Measurements from ENCODE around the gene NFIX. TPM values are rescaled to one million over a fixed set of nuclear protein-coding genes. Genes with fewer than 3 reads are reported as not detected.

NFIX gene
- total RNA-seq, 1 donor from 2014 or later, result 144 TPM

DNA sequence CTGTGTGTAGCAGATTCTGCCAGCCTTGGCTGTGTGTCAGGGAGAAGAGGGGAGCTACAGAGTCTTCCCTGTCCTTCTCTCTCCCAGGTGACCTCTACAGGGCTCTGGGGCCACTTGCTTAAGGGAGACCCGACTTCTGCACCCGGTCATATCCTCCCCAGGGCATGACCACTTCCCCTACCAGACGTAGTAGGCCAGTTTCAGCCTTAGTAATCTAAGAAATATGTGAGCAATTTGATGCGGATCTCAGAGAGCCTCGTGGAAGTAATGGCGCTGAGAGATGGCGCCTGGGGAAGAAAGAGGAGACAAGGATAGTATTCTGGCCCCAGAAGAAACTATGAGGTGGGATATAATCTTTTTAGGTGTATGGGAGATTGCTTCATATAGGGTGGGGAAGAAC, 41.9 kb downstream of the NFIX start:
- no peak for DNase-seq

DNA sequence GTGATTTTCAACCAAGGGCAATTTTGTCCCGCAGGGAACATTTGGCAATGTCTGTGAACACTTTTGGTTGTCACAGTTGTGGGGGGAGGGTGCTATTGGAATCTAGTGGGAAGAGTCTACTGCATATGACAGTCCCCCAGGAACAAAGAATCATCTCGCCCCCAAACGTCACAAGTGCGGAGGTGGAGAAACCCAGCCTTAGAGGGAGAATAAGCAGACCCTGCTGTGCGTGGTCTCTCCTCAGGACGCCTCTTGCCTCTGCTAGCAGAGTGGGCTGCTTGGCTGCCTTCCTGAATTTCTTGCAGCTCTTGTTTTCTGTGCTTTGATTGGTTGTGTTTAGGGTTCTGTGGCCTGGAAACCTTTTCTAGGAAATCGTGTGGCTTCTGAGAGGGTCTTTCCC, 42.5 kb downstream of the NFIX start:
- DNase-seq, result no peak

DNA sequence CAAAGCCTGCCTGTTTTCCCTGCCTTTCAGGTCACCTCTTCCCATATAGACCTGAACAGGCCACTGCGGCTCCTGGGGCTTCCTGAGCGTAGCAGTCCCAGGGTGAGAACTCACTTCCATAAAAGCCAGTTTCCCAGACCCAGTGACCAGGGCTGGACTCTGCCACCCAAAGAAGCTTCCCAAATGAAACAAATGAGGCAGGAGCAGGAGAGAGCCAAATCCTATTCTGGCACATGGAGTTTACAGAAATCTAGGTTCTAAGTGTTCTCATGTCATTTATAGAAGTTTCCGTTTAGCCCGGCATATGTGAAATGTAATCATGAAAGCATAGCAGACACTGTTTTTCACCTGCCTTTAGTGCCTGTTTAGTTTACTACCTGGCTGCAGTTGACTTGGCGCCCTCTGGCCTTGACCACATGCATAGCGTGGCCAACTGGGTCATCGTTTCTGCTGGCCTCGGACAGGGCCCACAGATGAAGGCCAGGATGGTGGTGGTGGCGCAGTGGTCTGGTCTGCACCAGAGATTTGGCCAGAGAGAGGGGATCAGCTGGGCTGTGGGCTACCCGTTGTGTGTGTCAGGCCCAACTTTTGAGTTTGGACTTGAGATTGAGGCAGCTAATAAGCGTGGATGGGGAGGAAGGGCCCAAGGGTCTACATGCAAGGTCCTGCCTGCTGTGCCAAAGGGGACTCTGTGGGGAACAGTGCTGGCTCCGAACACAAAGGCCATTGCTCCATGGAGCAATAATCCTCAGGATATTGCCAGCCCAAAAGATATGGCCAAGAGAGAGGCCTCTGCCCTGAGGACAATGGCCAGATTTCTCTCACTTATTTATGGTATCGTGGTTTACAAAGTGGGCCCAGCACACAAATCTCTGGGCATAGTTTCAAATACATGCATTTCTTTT, 43.3 kb downstream of the NFIX start:
- DNase-seq, result no peak

DNA sequence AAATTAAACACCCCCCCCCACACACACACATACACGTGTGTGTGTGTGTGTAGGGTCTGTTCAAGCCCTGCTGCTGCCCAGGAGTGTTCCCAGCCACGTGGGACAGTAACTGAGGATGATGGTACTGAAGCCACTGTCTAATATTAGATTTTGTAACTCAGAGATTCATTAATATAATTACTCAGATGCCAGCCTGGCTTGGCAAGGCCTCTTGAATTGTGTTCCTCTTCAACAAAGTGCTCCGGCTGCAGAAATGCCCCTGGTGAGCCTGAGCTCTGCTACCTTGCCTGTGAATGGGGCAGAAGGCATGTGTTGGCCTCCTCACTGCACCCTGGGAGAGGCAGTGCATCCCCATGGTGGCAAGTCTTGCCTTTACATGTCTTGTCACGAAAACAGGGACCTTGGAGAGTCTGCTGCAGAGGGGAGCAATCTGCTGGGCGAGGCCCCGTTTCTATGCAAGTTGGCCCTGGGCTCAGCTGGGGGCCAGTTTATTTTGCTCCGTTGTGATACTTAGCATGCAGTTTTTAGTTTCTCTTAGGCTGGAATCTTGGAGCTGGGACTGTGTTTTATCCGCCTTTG, 44.0 kb downstream of the NFIX start:
- DNase-seq, result no peak

GRCh38 chr19:13040232-13040947, 45.1 kb downstream of the NFIX start:
- DNase-seq, result no peak

DNA sequence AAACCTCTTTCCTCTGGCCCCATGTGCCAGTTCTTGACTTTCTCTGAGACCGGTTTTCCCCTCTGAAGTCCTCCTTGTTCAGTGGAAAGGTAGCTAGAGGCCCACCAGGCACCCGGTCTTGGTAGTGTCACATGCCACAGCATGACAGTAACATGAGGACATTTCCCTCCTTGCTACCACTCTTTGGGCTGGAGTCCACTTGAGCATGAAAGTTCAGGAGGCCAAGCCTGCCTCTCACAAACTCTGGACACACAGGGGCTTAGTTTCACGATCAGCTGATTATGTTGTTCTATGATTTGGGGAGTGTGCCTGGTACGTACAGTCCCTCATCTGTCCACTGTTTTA, 45.6 kb downstream of the NFIX start:
- no peak for DNase-seq

DNA sequence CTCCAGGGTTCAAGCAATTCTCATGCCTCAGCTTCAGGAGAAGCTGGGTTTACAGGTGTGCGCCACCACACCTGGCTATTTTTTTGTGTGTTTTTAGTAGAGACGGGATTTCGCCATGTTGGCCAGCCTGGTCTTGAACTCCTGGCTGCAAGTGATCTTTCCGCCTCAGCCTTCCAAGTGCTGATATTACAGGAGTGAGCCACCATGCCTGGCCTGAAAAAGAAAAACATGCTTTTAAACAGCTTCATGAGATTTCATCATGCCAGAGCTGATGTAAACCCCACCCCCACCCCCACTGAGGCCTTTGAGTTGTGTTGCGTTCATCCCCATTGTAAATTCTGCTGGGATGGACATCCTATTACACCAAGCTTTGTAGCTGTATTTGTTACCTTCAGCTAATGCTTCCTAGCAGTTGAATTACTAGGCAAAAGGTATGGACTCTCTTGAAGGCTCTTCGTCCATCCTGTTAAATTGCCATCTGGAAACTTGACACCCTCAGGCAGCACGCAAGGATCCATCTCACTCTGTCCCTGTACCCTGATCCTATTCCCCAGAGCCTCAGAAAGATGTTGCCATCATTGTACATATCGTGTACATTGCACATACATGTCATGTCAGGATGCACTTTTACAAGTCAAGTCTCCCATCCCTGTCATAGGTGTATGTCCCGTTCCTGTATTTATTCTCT, 47.3 kb downstream of the NFIX start:
- DNase-seq, result no peak

DNA sequence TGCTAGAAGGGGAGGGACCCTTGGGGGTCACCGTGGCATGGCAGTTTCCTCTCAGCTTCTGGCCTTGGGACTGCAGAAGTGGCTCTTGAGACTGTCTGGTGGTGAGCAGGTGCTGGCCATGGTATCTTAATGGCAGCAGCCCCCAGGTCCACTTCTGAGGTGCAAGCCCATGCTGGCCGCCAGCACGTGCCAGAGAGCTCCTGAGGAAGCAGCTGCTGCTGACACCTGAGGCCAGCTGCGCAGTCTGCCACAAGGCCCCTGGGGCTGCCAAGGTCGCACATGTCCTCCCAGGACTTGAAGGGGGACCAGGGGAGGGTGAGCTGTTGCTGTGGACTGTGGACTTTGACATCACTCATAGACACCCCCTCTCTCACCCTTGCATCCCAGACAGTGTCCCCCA, 48.0 kb downstream of the NFIX start:
- no peak for DNase-seq

- DNase-seq, result no peak
These were observed 49.1 kb downstream of the NFIX start for GRCh38 chr19:13044231-13044836.

GRCh38 chr19:13045812-13046211, 50.5 kb downstream of the NFIX start:
- no peak for DNase-seq

DNA sequence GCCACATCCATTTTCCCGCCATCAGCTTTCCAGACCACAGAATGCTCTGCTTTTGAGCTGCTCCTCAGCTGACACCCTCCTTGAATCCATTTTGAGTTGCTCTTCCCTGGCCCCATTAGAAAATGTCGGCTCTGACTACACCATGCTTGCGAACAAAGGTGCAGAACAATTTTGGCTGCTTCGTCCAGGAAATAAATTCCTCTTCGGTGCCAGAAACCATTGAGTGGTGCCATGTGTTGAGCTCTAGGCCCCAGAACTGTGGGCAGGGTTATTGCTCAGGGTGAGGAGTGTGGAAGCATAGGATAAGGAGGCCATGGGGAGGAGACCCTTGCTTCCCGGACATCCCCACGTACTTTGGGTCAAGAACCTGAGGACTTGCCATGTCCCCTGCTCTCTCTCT, 52.1 kb downstream of the NFIX start:
- no peak for DNase-seq

DNA sequence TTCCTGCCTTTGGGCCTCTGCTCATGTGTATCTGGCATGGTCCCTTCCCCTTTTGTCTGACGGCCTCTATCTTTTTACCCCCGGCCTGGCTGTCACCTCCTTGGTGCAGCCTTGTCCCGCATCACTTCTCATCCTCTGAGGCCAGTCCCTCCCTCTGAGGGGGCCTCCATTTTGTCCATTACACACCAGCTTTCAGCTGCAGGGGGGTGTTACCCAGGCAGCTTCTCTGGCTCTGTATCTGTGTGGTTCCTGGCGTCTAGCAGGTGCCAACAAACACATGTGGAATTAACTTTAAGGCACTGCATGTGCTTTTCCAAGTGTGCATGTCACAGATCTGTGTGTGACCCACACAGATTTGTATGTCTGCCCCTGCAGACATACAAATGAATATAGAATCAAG, 55.0 kb downstream of the NFIX start:
- no peak for DNase-seq

- peak; percentile 86 for DNase-seq
These were observed 56.4 kb downstream of the NFIX start for GRCh38 chr19:13051557-13052165.

GRCh38 chr19:13052447-13053175, 57.3 kb downstream of the NFIX start:
- no peak for DNase-seq

DNA sequence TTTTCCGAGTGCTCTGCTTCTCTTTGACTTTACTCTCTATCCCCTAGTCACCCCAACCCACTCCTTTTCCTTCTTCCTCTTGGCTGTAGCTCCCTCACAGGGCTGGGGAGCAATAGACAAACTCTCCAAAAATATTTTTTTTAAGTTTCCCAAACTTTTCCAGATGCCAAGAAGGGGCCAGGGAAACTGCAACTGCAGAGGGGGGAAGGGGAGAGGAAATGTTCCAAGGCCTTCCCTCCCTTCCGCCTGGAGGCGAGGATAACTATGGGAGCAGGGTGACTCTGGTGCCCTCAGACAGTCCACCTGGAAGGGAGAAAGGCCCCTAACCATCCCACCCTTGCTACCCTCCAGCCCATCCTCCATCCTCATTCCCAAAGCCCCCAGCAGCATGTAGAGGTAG, 58.0 kb downstream of the NFIX start:
- peak; percentile 73 for DNase-seq

DNA sequence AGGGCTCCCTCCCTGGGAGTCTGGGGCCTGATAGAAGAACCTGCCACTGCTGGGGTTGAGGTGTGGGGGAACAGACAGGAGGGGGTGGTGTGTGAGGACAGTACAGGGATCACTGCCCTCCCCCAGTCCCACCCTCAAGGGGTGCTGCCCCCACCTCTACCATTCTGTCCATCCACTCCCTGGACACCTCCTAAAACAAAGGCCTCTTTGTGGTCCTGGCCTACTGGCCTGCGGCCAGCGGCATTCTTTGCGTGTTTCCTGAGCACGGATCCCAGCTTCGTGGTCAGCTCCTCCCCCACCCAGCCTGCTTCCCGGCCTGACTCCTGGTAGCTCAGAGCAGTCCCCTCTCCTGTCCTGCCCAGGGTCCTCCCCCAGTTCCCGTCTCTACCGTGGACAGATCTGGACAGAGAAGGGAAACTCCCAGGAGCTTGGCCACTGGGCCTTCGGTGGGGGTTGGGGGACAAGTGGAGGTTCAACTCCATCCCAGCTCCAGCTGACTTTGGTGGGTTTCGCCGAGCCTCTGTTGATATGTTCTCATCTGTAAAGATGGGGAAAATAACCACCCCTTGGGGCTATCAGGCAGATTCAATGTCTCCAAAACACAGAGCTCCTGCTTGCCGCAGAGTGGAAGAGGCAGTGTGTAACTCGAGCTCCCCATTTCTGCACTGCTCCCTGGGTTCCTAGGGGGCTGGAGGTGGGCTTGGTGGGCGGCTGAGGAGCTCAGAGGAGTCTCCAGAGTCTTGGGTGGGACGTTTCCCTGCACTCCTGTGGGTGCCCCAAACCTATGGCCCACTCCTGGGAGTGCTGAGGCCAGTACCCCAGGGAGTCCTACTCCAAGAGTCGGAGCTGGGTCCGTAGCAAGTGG, 58.7 kb downstream of the NFIX start:
- DNase-seq, result peak; percentile 90

- DNase-seq, result peak; percentile 88
These were observed 59.4 kb downstream of the NFIX start for GRCh38 chr19:13054626-13055212.

- peak; percentile 91 for DNase-seq
These were observed 60.2 kb downstream of the NFIX start for GRCh38 chr19:13055213-13056051.
